Gastrocnemius medialis (tissue), 4 donors: ENCODE measurements around the gene TADA3.

Source experiments
- POLR2A ChIP-seq, 2 donors: fragments of 450-650 bp; IDR thresholded peaks; one replicate each; pipeline ENCODE4 v1.6.1; 2017; ENCODE audit warnings: antibody characterized with exemption in 2 of 2, mild to moderate bottlenecking in 2 of 2, moderate library complexity in 2 of 2
- TF ChIP-seq, protein P1 (sequence below), 5 experiments: fragments of 450-650 bp in 3 of 5; fragments of 200-600 bp in 2 of 5; sonication (generic) in 2 of 5; IDR thresholded peaks in 4 of 5; conservative IDR thresholded peaks in 1 of 5; 1 replicate in 4 of 5; 2 replicates in 1 of 5; pipeline ENCODE4 v1.5.1; 2016 to 2019; ENCODE audit warnings: antibody characterized with exemption in 5 of 5, mild to moderate bottlenecking in 3 of 5, moderate library complexity in 3 of 5

DNA sequence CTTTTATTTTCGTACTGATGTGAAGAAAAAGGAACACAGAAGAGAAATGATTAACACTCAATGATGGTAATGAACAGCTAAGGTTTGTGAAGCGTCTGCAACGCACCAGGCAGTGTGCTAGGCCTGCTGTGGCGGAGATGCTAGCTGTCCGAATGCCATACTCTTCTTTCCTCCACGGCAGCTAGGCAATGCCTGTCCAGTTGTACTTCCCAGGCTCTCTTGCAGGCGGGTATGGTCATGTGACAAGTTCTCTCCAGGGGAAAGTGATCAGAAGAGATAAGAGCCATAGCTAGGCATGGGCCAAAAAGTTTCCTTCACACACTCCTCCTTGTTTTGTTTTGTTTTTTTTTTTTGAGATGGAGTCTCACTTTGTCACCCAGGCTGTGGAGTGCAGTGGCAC is 6.7 kb downstream of the TADA3 start:
- TF ChIP-seq, protein P1, sequence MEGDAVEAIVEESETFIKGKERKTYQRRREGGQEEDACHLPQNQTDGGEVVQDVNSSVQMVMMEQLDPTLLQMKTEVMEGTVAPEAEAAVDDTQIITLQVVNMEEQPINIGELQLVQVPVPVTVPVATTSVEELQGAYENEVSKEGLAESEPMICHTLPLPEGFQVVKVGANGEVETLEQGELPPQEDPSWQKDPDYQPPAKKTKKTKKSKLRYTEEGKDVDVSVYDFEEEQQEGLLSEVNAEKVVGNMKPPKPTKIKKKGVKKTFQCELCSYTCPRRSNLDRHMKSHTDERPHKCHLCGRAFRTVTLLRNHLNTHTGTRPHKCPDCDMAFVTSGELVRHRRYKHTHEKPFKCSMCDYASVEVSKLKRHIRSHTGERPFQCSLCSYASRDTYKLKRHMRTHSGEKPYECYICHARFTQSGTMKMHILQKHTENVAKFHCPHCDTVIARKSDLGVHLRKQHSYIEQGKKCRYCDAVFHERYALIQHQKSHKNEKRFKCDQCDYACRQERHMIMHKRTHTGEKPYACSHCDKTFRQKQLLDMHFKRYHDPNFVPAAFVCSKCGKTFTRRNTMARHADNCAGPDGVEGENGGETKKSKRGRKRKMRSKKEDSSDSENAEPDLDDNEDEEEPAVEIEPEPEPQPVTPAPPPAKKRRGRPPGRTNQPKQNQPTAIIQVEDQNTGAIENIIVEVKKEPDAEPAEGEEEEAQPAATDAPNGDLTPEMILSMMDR (IDR thresholded peaks at IDR 0.05 in 4 of 5, conservative IDR thresholded peaks at IDR 0.05 in 1 of 5), result no peak
- no peak for TF ChIP-seq POLR2A (IDR thresholded peaks at IDR 0.05)
